ENCODE measurements around the gene GUCA1C. TPM values are rescaled to one million over a fixed set of nuclear protein-coding genes. Genes with fewer than 3 reads are reported as not detected.

The GUCA1C gene
- total RNA-seq, 1 experiment from 2014 or later: not detected

DNA sequence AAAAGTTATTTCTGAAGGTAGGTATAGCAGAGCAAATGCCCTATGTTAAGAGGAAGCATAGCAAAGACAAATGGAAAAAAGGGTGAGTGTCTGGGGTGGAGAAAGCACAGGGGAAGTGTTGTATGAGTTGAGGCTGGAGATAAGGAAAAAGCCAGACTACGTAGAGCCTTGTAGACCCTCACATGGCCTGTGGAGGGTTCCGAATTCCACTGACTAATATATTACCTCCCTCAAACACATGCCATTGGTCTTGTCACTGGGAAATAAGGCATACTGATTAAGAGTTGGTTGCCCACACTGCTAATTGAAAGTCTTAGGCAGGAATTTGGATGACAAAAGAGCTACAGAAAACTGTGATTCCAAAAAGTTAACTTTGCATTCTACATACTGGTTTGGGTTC, 65.9 kb downstream of the GUCA1C start:
- DNase-seq (ENCODE audit: low read depth, low spot score) (no peak), ATAC-seq (no peak)
- Histone ChIP-seq H3K27me3 (ENCODE audit: control insufficient read depth, insufficient read depth, low read length) (no peaks in the 10 kb centered on the region), H3K9me3 (ENCODE audit: control insufficient read depth, insufficient read depth, low read depth, low read length) (no peaks in the 10 kb centered on the region), H3K27ac (ENCODE audit: low read length) (no peak overlapping the region), H3K4me3 (ENCODE audit: low read depth in 2 of 2, low read length in 2 of 2) (no peak overlapping the region), H3K4me1 (ENCODE audit: control insufficient read depth, insufficient read depth, low read length) (no peaks in the 10 kb centered on the region), H3K36me3 (ENCODE audit: control insufficient read depth, insufficient read depth, low read length) (no peaks in the 10 kb centered on the region)
- CTCF ChIA-PET: no interaction called here
- POLR2A ChIA-PET: no interaction called here
- TF ChIP-seq SIN3A (IDR thresholded peaks at IDR 0.05; ENCODE audit: borderline replicate concordance, insufficient read depth, low read depth, low read length) (no peak), TCF7L2 (IDR thresholded peaks at IDR 0.05; ENCODE audit: low read depth, low read length) (no peak), POLR2AphosphoS5 (IDR thresholded peaks at IDR 0.05; ENCODE audit: low read depth, low read length) (no peak)
- TF ChIP-seq, protein P1, sequence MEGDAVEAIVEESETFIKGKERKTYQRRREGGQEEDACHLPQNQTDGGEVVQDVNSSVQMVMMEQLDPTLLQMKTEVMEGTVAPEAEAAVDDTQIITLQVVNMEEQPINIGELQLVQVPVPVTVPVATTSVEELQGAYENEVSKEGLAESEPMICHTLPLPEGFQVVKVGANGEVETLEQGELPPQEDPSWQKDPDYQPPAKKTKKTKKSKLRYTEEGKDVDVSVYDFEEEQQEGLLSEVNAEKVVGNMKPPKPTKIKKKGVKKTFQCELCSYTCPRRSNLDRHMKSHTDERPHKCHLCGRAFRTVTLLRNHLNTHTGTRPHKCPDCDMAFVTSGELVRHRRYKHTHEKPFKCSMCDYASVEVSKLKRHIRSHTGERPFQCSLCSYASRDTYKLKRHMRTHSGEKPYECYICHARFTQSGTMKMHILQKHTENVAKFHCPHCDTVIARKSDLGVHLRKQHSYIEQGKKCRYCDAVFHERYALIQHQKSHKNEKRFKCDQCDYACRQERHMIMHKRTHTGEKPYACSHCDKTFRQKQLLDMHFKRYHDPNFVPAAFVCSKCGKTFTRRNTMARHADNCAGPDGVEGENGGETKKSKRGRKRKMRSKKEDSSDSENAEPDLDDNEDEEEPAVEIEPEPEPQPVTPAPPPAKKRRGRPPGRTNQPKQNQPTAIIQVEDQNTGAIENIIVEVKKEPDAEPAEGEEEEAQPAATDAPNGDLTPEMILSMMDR (IDR thresholded peaks at IDR 0.05): no peak
- TF ChIP-seq, protein P2, sequence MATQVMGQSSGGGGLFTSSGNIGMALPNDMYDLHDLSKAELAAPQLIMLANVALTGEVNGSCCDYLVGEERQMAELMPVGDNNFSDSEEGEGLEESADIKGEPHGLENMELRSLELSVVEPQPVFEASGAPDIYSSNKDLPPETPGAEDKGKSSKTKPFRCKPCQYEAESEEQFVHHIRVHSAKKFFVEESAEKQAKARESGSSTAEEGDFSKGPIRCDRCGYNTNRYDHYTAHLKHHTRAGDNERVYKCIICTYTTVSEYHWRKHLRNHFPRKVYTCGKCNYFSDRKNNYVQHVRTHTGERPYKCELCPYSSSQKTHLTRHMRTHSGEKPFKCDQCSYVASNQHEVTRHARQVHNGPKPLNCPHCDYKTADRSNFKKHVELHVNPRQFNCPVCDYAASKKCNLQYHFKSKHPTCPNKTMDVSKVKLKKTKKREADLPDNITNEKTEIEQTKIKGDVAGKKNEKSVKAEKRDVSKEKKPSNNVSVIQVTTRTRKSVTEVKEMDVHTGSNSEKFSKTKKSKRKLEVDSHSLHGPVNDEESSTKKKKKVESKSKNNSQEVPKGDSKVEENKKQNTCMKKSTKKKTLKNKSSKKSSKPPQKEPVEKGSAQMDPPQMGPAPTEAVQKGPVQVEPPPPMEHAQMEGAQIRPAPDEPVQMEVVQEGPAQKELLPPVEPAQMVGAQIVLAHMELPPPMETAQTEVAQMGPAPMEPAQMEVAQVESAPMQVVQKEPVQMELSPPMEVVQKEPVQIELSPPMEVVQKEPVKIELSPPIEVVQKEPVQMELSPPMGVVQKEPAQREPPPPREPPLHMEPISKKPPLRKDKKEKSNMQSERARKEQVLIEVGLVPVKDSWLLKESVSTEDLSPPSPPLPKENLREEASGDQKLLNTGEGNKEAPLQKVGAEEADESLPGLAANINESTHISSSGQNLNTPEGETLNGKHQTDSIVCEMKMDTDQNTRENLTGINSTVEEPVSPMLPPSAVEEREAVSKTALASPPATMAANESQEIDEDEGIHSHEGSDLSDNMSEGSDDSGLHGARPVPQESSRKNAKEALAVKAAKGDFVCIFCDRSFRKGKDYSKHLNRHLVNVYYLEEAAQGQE (IDR thresholded peaks at IDR 0.05; ENCODE audit: insufficient read depth in 1 of 2, low read depth in 2 of 2, low read length in 1 of 2): no peak
- in situ Hi-C loops (cut with HindIII; ENCODE audit: low pct_unique_long_range_greater_than_20kb, low sequenced_read_pairs): no loop called here
- no TSS peak for BruUV-seq (replicated peaks)
- intact Hi-C loops (cut with micrococcal nuclease; ENCODE audit: unreplicated experiment): no loop called here

DNA sequence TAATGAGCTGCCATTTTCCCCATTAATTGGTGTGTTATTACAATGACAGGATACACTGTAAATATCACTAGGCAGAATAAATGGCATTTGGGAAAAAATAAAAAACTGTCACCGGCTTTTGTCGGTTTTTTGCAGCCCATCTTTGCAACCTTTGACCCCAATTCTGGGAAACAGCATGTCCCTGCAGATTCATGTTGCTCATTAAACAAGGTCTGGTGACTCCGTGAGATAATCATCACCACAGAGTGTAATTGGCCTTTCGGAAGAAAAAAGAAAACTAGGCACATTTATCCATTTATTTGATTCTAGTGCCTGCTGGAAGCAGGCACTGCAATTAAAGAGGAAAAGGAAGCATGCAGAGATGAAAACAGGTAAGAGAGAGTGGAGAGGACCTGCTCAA, 66.6 kb downstream of the GUCA1C start:
- TF ChIP-seq, protein P2 (IDR thresholded peaks at IDR 0.05; ENCODE audit: insufficient read depth in 1 of 2, low read depth in 2 of 2, low read length in 1 of 2): no peak
- TF ChIP-seq, protein P1 (IDR thresholded peaks at IDR 0.05): no peak
- TF ChIP-seq POLR2AphosphoS5 (IDR thresholded peaks at IDR 0.05; ENCODE audit: low read depth, low read length) (no peak), SIN3A (IDR thresholded peaks at IDR 0.05; ENCODE audit: borderline replicate concordance, insufficient read depth, low read depth, low read length) (no peak), TCF7L2 (IDR thresholded peaks at IDR 0.05; ENCODE audit: low read depth, low read length) (no peak)
- Histone ChIP-seq H3K27me3 (ENCODE audit: control insufficient read depth, insufficient read depth, low read length) (no peaks in the 10 kb centered on the region), H3K9me3 (ENCODE audit: control insufficient read depth, insufficient read depth, low read depth, low read length) (no peaks in the 10 kb centered on the region), H3K4me1 (ENCODE audit: control insufficient read depth, insufficient read depth, low read length) (no peaks in the 10 kb centered on the region), H3K4me3 (ENCODE audit: low read depth in 2 of 2, low read length in 2 of 2) (no peak overlapping the region), H3K36me3 (ENCODE audit: control insufficient read depth, insufficient read depth, low read length) (no peaks in the 10 kb centered on the region), H3K27ac (ENCODE audit: low read length) (no peak overlapping the region)
- in situ Hi-C loops (cut with HindIII; ENCODE audit: low pct_unique_long_range_greater_than_20kb, low sequenced_read_pairs) (no loop called here), intact Hi-C loops (cut with micrococcal nuclease; ENCODE audit: unreplicated experiment) (no loop called here)
- CTCF ChIA-PET: no interaction called here
- POLR2A ChIA-PET: interaction anchor here (0.7 kb wide), 1 partner anchor 53 kb away, joined by 4 read pairs; no protein-coding TSS in a partner anchor
- DNase-seq (ENCODE audit: low read depth, low spot score) (no peak), ATAC-seq (no peak)
- BruUV-seq (replicated peaks): no TSS peak

Measured in Panc1 (cell line).